GM21825 (cell line): Measurements from ENCODE around the gene CFAP20DC.
A peak's percentile ranks its signal among the peaks of the same experiment; 100 is the strongest.
"Not testable (repeated sequence)": the region's sequence is repeated elsewhere in the genome, so short reads cannot be mapped to it uniquely, and the experiment has no call there.

Experiments used
- ATAC-seq: cut with Tn5 transposase; IDR thresholded peaks from one replicate; pipeline ENCODE4 v1.9.1; 2021; ENCODE audit warnings: mild to moderate bottlenecking, moderate library complexity; ENCODE audit not compliant: unreplicated experiment

CFAP20DC gene

GRCh38 chr3:59049671-59050331 lies at the start of gene CFAP20DC:
CFAP20DC (minus strand) TSS chr3:59050025; CDS start chr3:59049631, 394 bp downstream.
- ATAC-seq: peak; percentile 100

DNA sequence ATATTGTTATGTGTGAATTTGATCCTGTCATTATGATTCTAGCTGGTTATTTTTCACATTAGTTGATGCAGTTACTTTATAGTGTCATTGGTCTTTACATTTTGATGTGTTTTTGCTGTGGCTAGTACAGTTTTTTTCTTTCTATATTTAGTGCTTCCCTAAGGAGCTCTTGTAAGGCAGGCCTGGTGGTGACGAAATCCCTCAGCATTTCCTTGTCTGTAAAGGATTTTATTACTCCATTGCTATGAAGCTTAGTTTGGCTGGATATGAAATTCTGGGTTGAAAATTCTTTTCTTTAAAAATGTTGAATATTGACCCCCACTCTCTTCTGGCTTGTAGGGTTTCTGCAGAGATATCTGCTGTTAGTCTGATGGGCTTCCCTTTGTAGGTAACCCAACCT lies 48.7 kb upstream of the CFAP20DC start:
- not testable (repeated sequence) for ATAC-seq

GRCh38 chr3:59094446-59094845 lies 44.6 kb upstream of the CFAP20DC start:
- ATAC-seq: no peak

GRCh38 chr3:59093521-59093920 lies 43.7 kb upstream of the CFAP20DC start:
- ATAC-seq: no peak

- no peak for ATAC-seq
These were observed 38.9 kb upstream of the CFAP20DC start for GRCh38 chr3:59088761-59089160.

DNA sequence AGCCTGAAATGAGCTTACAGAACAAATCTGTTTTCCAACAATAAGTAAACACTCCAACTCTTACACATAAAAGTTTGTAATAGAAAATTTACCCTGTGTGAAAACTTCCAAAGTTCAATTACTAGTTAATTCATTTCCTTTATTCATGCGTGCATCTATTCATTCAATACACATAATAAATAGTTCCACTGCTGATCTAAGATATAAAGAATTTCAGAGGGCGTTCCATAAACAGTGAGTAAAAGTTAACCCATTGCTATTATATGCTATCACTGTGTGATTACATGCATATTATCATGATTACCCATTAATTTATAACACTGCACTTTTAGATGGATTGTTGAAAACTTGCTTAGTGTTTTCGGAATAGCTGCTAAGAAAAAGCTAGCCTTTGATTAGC lies 36.2 kb upstream of the CFAP20DC start:
- ATAC-seq: no peak

- ATAC-seq: no peak
These were observed 34.8 kb upstream of the CFAP20DC start for GRCh38 chr3:59084583-59084982.

- no peak for ATAC-seq
These were observed 32.3 kb upstream of the CFAP20DC start for GRCh38 chr3:59082106-59082505.

DNA sequence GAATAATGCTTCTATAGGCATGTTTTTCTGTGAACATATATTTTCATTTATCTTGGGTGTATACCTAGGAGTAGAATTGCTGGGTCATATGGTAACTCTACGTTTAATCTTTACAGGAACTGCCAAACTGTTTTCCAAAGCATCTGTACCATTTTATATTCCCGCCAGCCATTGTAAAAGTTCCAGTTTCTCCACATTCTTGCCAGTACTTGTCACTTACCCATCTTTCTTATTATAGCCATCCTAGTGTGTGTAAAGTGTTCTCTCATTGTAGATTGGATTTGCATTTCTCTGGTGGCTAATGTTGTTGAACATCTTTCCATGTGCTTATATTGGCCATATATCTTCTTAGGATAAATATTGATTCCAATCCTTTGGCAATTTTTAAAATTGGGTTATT lies 31.2 kb upstream of the CFAP20DC start:
- no peak for ATAC-seq

DNA sequence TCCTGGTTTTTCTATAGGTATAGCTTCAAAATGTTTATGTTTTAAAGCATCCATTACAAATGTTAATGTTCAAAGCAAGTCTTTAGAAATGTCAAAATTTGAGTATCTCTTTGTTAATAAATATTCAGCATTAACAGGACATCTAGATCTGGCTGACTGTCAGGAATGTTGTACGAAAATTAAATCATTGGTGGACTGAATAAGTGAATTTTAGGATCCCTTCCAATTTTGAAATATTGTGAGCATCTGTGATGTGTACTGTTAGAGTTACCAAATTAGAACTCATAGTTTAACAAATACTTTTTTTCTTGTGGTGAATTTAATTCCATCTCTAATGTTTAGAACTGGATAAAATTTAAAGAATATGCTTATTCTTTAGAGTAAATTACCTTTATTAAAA lies 30.1 kb upstream of the CFAP20DC start:
- no peak for ATAC-seq

DNA sequence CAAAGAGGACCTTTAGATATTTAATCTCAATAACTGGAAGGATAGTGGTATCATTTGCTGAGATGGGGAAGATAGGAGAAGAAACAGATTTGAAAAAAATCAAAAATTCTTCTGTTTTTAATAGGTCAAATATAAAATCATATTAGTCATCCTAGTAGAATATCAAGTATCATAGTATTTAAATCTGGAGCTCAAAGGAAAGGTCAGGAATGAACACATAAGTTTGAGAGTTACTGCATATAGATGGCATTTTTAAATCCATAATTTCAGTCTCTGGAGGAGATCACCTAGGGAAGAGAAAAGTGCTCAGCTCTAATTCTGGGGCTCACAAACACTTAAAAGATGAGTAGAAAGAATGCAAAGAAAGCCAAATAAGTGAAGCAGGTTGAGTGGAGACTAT lies 24.9 kb upstream of the CFAP20DC start:
- ATAC-seq: no peak

- no peak for ATAC-seq
These were observed 22.9 kb upstream of the CFAP20DC start for GRCh38 chr3:59072681-59073080.

- ATAC-seq: no peak
These were observed 20.0 kb upstream of the CFAP20DC start for GRCh38 chr3:59069838-59070237.

DNA sequence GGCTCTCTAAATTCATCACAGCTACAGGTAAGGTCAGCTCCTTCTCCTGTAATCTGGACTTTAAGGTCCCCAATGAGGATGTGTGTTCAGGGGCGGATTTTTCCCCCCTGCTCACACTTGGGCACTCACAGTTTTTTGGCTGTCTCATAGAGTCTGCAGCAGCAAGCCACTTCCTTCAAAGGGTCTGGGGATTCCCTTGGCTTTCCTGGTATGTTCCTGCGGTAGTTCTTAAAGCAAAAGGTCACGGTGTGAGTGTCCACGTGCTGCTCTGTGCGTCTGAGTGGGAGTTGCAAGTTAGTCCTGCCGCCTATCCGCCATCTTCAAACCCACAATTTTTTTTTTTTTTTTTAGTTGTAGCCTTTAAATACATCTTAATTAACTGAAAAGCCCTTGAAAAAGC lies 15.4 kb upstream of the CFAP20DC start:
- no peak for ATAC-seq

DNA sequence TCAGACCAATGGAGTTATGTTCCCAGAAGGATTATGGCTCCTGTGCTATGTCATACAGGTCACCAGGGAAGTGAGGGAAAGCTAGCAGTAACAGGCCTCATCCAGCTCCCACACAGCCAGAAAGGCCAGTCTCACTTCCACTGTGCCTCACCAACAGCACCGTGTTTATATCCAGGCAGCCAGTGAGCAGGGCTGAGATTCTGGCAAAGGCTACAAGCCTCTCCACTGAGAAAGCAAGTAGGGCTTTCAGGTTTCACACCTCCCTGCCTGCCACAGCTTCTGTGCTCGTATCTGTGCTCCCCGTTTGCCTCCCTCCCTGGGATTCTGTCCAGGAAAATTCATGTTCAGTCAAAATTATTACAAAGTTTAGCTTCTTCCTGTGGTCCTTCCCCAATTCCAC lies 14.9 kb upstream of the CFAP20DC start:
- ATAC-seq: no peak

DNA sequence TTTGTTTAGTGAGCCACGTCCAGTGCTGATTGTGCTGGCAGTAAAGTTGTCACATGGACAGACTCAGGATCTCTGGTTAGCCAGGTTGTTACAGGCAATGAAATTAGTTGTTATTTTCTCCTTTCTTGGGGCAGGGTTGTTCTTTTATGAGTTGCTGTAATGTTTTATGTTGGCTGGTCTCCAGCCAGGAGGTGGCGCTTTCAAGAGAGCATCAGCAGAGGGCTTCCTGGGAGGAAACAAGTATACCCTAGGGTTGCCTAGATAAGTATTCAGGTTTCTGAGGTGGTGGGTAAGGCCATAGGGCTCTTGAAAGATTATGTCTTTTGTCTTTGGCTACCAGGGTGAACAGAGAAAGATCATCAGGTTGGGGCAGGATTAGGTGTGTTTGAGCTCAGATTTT lies 14.5 kb upstream of the CFAP20DC start:
- no peak for ATAC-seq

DNA sequence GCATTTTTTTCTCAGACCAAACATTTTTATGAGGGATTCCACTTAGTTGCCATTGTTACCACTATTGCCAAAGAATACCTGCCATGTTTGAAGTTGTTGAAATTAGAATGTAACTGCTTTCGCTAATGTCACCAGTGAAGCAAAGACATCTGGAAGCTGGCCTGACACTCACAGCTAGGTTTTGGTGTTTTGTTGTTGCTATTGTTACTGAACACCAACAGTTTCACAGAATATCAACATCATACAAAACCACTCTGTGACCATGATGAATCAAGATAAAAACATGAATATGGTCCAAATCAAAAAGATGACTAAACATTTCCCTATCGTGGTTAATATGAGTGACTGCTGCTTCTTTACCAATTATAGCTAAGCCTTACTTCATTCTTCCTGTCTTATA lies 6.9 kb upstream of the CFAP20DC start:
- no peak for ATAC-seq

GRCh38 chr3:59052803-59053411 lies 3.1 kb upstream of the CFAP20DC start:
- ATAC-seq: no peak

DNA sequence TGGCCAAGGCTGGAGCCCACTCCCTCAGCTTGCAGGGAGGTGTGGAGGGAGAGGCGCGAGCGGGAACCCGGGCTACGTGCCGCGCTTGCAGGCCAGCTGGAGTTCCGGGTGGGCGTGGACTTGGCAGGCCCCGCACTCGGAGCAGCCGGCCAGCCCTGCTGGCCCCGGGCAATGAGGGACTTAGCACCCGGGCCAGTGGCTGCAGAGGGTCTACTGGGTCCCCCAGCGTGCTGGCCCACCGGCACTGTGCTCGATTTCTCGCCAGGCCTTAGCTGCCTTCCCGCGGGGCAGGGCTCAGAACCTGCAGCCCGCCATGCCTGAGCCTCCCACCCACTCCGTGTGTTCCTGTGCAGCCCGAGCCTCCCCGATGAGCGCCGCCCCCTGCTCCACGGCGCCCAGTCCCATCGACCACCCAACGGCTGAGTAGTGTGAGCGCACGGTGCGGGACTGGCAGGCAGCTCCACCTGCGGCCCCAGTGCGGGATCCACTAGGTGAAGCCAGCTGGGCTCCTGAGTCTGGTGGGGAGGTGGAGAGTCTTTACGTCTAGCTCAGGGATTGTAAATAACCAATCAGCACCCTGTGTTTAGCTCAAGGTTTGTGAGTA lies 1.1 kb upstream of the CFAP20DC start:
- not testable (repeated sequence) for ATAC-seq

GRCh38 chr3:59046839-59047238 lies 3.0 kb downstream of the CFAP20DC start:
- no peak for ATAC-seq

DNA sequence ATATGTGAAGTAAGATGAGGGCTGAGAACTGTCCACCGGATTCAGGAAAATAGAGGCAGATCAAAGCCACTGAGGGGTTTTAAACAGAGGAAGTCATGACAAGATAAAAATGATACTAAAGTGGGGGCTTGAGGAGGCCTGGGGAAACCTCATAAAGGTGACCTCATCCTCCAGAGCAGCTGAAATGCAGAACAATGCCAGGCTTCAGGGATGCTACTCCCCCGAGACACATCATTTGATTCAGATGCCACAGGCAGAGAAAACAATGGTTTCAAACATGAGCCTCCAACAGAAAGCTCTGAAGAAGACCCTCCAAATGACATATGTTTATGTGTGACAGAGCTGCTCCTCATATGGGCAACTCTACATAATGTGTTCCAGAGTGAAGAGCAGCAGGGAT lies 6.4 kb downstream of the CFAP20DC start:
- ATAC-seq: no peak

DNA sequence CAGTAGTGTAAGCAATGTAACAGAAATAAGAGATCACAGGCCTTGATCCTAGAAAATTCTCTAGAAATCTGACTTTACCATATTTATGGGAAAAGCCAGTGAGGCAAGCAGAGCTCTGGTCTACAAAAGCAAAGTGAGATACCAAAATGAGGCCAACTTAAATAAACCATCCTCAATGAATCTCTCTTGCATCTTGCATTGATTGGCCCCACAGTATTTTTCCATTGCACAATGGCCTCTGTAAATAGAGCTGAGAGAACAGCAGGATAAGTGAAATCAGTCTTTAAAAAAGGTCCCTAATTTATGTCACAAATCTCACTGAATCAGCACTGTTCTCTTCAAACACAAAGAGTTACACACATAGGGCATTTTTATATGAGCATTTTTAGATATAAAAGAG lies 8.9 kb downstream of the CFAP20DC start:
- no peak for ATAC-seq
